HTR-8/SVneo (cell line): ENCODE data around the gene LINGO4.

Source experiments
- DNase-seq: peaks from one replicate; pipeline ENCODE4 v3.0.0; 2011; ENCODE audit warnings: low spot score, mixed read lengths; ENCODE audit not compliant: insufficient read length
- FAIRE-seq: peaks from 2 replicates; lab custom pipeline; 2011; peaks lifted over from hg19 to GRCh38; lab: Jason Lieb, UNC

LINGO4 gene

GRCh38 chr1:151805066-151805820 lies at the start of gene LINGO4:
TSS of gene LINGO4 (minus strand) at chr1:151805419. CDS start at chr1:151802704, 2,715 bp downstream.
- FAIRE-seq (no peak), DNase-seq (no peak)

- FAIRE-seq, result no peak
Observed at GRCh38 chr1:151854658-151855057, 49.4 kb upstream of the LINGO4 start.

GRCh38 chr1:151853411-151853943 lies 48.3 kb upstream of the LINGO4 start, which contains the start of gene THEM5:
TSS of gene THEM5 (minus strand) at chr1:151853712. CDS start at chr1:151853565, 147 bp downstream.
- FAIRE-seq, result no peak
- DNase-seq, result no peak

More at GRCh38 chr1:151854658-151855057, 49.4 kb upstream of the LINGO4 start:
- no peak for DNase-seq

GRCh38 chr1:151852733-151853132 lies 47.5 kb upstream of the LINGO4 start:
- no peak for DNase-seq
- FAIRE-seq, result no peak

GRCh38 chr1:151851886-151852285 lies 46.7 kb upstream of the LINGO4 start:
- FAIRE-seq (no peak), DNase-seq (no peak)

- FAIRE-seq (no peak), DNase-seq (no peak)
Observed at GRCh38 chr1:151849871-151850270, 44.7 kb upstream of the LINGO4 start.

GRCh38 chr1:151849126-151849525 lies 43.9 kb upstream of the LINGO4 start:
- FAIRE-seq, result no peak
- DNase-seq, result no peak

- DNase-seq (no peak), FAIRE-seq (no peak)
Observed at GRCh38 chr1:151847867-151848596, 42.8 kb upstream of the LINGO4 start.

GRCh38 chr1:151846686-151847237 lies 41.5 kb upstream of the LINGO4 start:
- no peak for DNase-seq

GRCh38 chr1:151846062-151846568 lies 40.9 kb upstream of the LINGO4 start:
- DNase-seq (peak; percentile 66), FAIRE-seq (no peak)

More at GRCh38 chr1:151846686-151847237, 41.5 kb upstream of the LINGO4 start:
- FAIRE-seq, result no peak

GRCh38 chr1:151843398-151843797 lies 38.2 kb upstream of the LINGO4 start:
- no peak for FAIRE-seq

GRCh38 chr1:151841141-151841540 lies 35.9 kb upstream of the LINGO4 start:
- DNase-seq (no peak), FAIRE-seq (no peak)

More at GRCh38 chr1:151843398-151843797, 38.2 kb upstream of the LINGO4 start:
- no peak for DNase-seq

- FAIRE-seq (no peak), DNase-seq (no peak)
Observed at GRCh38 chr1:151840421-151840820, 35.2 kb upstream of the LINGO4 start.

GRCh38 chr1:151839457-151840403 lies 34.5 kb upstream of the LINGO4 start, which contains the start of gene C2CD4D:
TSS of gene C2CD4D (minus strand) at chr1:151839820. CDS start at chr1:151838989, 831 bp downstream.
- no peak for FAIRE-seq
- no peak for DNase-seq

GRCh38 chr1:151839082-151839412 lies 33.8 kb upstream of the LINGO4 start:
- no peak for FAIRE-seq

GRCh38 chr1:151838222-151839081 lies 33.2 kb upstream of the LINGO4 start:
- DNase-seq (no peak), FAIRE-seq (no peak)

More at GRCh38 chr1:151839082-151839412, 33.8 kb upstream of the LINGO4 start:
- no peak for DNase-seq

GRCh38 chr1:151837884-151838221 lies 32.6 kb upstream of the LINGO4 start:
- FAIRE-seq (no peak), DNase-seq (no peak)

- DNase-seq (no peak), FAIRE-seq (no peak)
Observed at GRCh38 chr1:151837197-151837596, 32.0 kb upstream of the LINGO4 start.

- FAIRE-seq, result no peak
- no peak for DNase-seq
Observed at GRCh38 chr1:151835596-151835995, 30.4 kb upstream of the LINGO4 start.
